Measurements from ENCODE around the gene LDHD. TPM values are rescaled to one million over a fixed set of nuclear protein-coding genes. Genes with fewer than 3 reads are reported as not detected.
A peak's percentile ranks its signal among the peaks of the same experiment; 100 is the strongest.

The LDHD gene
- total and polyA plus RNA-seq, 9 donors, result 2.1 to 25.4 (median 20.7) TPM

DNA sequence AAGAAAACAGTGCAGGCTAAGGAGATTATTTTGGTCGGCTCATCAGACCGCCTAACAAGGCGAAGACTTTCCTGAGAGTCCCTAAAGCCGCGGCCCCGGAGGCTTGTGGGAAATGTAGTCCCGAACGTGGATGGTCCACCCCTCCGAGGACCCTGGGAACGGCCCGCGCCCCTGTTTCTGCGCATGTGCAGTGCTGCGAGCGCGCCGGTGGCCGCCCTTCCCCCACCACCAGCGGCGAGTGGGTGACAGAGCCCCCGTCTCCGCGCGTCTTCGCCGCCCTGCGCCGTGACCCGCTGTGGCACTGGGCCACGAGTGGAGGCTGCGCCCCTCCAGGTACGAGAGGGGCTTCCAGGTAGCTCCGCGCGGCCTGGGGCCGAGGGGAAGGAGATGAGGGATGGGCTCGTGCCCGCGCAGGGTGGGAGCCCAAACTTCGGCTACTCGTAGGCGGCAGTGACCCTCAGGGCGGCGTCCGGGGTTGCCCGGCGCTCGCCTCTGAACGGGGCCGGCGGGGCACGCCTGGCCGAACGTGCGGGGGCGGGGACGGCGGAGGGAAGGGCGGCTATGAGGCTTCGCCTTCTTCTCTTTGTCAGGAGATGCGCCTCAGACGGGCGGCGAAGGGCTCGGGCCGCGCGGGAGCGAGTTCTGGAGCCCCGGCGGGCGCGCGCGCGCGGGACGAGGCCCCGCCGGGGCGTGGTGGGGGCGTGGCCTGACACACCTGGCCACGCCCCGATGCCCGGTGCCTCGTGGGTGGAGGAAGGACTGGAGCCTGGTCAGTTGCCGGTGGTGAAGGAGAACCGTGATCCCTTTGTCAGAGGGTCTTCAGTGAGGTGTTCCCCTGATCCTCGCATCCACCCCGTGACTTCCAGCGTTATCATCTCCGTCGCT is 32.0 kb upstream of the LDHD start, which contains the start of gene ZFP1:
TSS of gene ZFP1 (plus strand) at position 214 of the 885 bp plus-strand sequence. CDS start 4,428 bp downstream, outside the sequence.
- WGBS, 3 donors, result 0 to 1% (median 0%) methylated on average over 54 to 93 of the region's 93 CpGs
- peak within 1 kb of the TSS; percentile 85 to 93 for H3K27ac ChIP-seq
- H3K4me3 ChIP-seq, result peak within 1 kb of the TSS; percentile 100
- peaks cover 0 to 4% of the 10 kb centered on the region in 2 donors for H3K9me3 ChIP-seq
- H3K27me3 ChIP-seq, result no peaks in the 10 kb centered on the region
- no peaks in the 10 kb centered on the region for H3K4me1 ChIP-seq (ENCODE audit: insufficient read depth)
- peak; percentile 24 for TF ChIP-seq EP300 (IDR thresholded peaks at IDR 0.05)
- TF ChIP-seq POLR2A (IDR thresholded peaks at IDR 0.05), result peak; percentile 47
- TF ChIP-seq CTCF (IDR thresholded peaks at IDR 0.05), result no peak
- DNase-seq, result peak; percentile 95 to 97 (median 96)
- intact Hi-C loops (cut with DNase I), result no loop called here
- H3K36me3 ChIP-seq, result no peaks in the 10 kb centered on the region

GRCh38 chr16:75147968-75148310 is 31.4 kb upstream of the LDHD start:
- DNase-seq, result no peak
- TF ChIP-seq EP300 (IDR thresholded peaks at IDR 0.05), result no peak
- TF ChIP-seq POLR2A (IDR thresholded peaks at IDR 0.05), result no peak
- no peak for TF ChIP-seq CTCF (IDR thresholded peaks at IDR 0.05)
- 28 to 40% (median 33%) methylated on average over 3 of the region's 3 CpGs for WGBS, 3 donors
- intact Hi-C loops (cut with DNase I), result no loop called here
- no peaks in the 10 kb centered on the region for H3K27me3 ChIP-seq
- no peaks in the 10 kb centered on the region for H3K36me3 ChIP-seq
- no peaks in the 10 kb centered on the region for H3K4me1 ChIP-seq (ENCODE audit: insufficient read depth)
- H3K9me3 ChIP-seq, result peaks cover 0 to 4% of the 10 kb centered on the region in 2 donors
- no peak overlapping the region for H3K27ac ChIP-seq
- H3K4me3 ChIP-seq, result peak overlapping the region; percentile 100

DNA sequence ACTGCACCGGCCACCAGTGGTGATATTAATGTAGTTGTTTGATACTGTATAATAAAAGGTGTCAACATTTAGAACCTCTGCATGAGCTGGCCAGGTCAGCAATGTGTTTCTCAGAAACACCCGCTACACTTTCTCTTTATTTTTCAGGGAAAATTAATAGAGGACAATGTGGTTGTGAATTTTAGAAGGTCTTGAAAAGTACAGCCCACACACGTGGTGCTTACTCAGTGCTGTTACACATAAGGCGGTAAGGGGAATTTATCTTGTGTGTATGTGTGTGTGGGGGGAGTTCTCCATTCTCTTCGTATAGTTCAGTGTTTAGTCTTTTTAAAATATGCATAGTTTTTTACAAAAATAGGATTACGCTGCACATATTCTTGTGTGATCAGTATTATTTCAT is 27.4 kb upstream of the LDHD start:
- no peak overlapping the region for H3K27ac ChIP-seq
- H3K4me3 ChIP-seq, result no peak overlapping the region
- no peak for TF ChIP-seq POLR2A (IDR thresholded peaks at IDR 0.05)
- no peak for TF ChIP-seq EP300 (IDR thresholded peaks at IDR 0.05)
- no peak for TF ChIP-seq CTCF (IDR thresholded peaks at IDR 0.05)
- DNase-seq, result no peak
- WGBS, 3 donors, result 62 to 70% (median 70%) methylated on average over 6 of the region's 6 CpGs
- no peaks in the 10 kb centered on the region for H3K36me3 ChIP-seq
- H3K9me3 ChIP-seq, result peaks cover 0 to 4% of the 10 kb centered on the region in 2 donors
- H3K4me1 ChIP-seq (ENCODE audit: insufficient read depth), result no peaks in the 10 kb centered on the region
- no peaks in the 10 kb centered on the region for H3K27me3 ChIP-seq
- intact Hi-C loops (cut with DNase I), result loop anchor here in 1 of 4 donors (1.0 kb wide), 1 partner anchor 19 kb away; no protein-coding TSS in a partner anchor

DNA sequence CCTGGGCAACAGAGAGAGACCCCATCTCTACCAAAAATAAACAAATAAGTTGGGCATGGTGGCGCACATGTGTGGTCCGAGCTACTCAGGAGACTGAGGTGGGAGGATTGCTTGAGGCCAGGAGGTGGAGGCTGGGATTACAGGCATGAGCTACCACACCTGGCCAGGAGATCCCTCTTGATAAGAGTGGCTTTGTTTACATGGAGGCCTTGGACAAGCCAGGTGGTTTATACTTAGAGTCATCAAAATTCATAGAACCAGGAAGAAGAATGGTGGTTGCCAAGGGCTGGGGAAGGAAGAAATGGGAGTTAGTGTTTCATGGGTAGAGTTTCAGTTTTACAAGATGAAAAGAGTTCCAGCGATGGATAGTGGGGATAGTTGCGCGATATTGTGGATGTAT is 22.9 kb upstream of the LDHD start:
- no peaks in the 10 kb centered on the region for H3K9me3 ChIP-seq
- no peak overlapping the region for H3K4me3 ChIP-seq
- intact Hi-C loops (cut with DNase I), result no loop called here
- H3K36me3 ChIP-seq, result no peaks in the 10 kb centered on the region
- no peaks in the 10 kb centered on the region for H3K27me3 ChIP-seq
- DNase-seq, result no peak
- whole genome bisulfite sequencing, 3 donors, result 88 to 96% (median 93%) methylated on average over 5 of the region's 5 CpGs
- no peak overlapping the region for H3K27ac ChIP-seq
- no peaks in the 10 kb centered on the region for H3K4me1 ChIP-seq (ENCODE audit: insufficient read depth)
- no peak for TF ChIP-seq EP300 (IDR thresholded peaks at IDR 0.05)
- no peak for TF ChIP-seq CTCF (IDR thresholded peaks at IDR 0.05)
- TF ChIP-seq POLR2A (IDR thresholded peaks at IDR 0.05), result no peak
